ENCODE measurements around the gene TLR1.

The TLR1 gene

GRCh38 chr4:38762560-38762959, 42.0 kb downstream of the TLR1 start:
- Histone ChIP-seq H3K4me3 (ENCODE audit: low read depth, low read length, poor library complexity, severe bottlenecking) (peak overlapping the region; percentile 50), H3K9me3 (ENCODE audit: low read length) (peaks cover 5% of the 10 kb centered on the region; the same call in 1 of the 2 replicates), H3K27ac (ENCODE audit: low read depth, low read length, poor library complexity, severe bottlenecking) (peak overlapping the region; percentile 100)

DNA sequence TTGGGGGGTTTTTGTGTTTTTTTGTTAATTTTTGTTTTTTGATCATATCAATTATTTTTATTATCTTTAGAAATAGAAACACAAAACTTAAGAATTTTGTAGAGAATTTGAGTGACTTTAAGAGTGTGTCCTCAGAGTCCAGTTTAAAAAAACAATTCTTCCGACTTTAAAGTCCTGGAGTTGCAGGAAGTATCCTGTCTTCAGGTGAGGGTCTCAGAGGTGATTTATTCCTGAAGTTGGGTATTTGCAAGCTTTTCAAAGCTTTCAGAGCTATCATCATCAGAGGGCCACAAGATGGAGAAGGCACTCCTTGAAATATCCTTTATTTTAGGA, 44.8 kb downstream of the TLR1 start:
- Histone ChIP-seq H3K9ac (ENCODE audit: low read length) (peak overlapping the region; percentile 67), H3K9me2 (ENCODE audit: low read depth, low read length) (no peaks in the 10 kb centered on the region), H3K9me3 (ENCODE audit: low read length) (no peaks in the 10 kb centered on the region), H3K4me1 (ENCODE audit: insufficient read depth, low read length, severe bottlenecking) (peaks cover 73% of the 10 kb centered on the region), H3K36me3 (ENCODE audit: insufficient read depth, low read length) (peaks cover 3% of the 10 kb centered on the region; the same call in 1 of the 2 replicates), H4K20me1 (ENCODE audit: insufficient read depth, low read length) (no peaks in the 10 kb centered on the region), H3K79me2 (ENCODE audit: insufficient read depth, low read length) (no peaks in the 10 kb centered on the region), H3K4me2 (ENCODE audit: low read length) (peak overlapping the region; percentile 78), H2AFZ (ENCODE audit: low read length) (no peak overlapping the region), H3K27me3 (ENCODE audit: insufficient read depth, low read length) (no peaks in the 10 kb centered on the region), H3K27ac (ENCODE audit: low read depth, low read length, poor library complexity, severe bottlenecking) (peak overlapping the region; percentile 100), H3K4me3 (ENCODE audit: low read depth, low read length, poor library complexity, severe bottlenecking) (no peak overlapping the region), H3F3A (ENCODE audit: insufficient read depth, low read length) (peaks cover 4% of the 10 kb centered on the region; the same call in 1 of the 2 replicates)
- TF ChIP-seq, protein P1, sequence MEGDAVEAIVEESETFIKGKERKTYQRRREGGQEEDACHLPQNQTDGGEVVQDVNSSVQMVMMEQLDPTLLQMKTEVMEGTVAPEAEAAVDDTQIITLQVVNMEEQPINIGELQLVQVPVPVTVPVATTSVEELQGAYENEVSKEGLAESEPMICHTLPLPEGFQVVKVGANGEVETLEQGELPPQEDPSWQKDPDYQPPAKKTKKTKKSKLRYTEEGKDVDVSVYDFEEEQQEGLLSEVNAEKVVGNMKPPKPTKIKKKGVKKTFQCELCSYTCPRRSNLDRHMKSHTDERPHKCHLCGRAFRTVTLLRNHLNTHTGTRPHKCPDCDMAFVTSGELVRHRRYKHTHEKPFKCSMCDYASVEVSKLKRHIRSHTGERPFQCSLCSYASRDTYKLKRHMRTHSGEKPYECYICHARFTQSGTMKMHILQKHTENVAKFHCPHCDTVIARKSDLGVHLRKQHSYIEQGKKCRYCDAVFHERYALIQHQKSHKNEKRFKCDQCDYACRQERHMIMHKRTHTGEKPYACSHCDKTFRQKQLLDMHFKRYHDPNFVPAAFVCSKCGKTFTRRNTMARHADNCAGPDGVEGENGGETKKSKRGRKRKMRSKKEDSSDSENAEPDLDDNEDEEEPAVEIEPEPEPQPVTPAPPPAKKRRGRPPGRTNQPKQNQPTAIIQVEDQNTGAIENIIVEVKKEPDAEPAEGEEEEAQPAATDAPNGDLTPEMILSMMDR (IDR thresholded peaks at IDR 0.05; ENCODE audit: low read length), result no peak
- TF ChIP-seq EZH2 (IDR thresholded peaks at IDR 0.05; ENCODE audit: borderline replicate concordance, low read length), result no peak

More at GRCh38 chr4:38762560-38762959, 42.0 kb downstream of the TLR1 start:
- H3K79me2 ChIP-seq (ENCODE audit: insufficient read depth, low read length), result no peaks in the 10 kb centered on the region
- H3K36me3 ChIP-seq (ENCODE audit: insufficient read depth, low read length), result peaks cover 26% of the 10 kb centered on the region
- peak overlapping the region; percentile 78 for H3K4me2 ChIP-seq (ENCODE audit: low read length)
- H3K9ac ChIP-seq (ENCODE audit: low read length), result peak overlapping the region; percentile 94
- H2AFZ ChIP-seq (ENCODE audit: low read length), result no peak overlapping the region
- H4K20me1 ChIP-seq (ENCODE audit: insufficient read depth, low read length), result no peaks in the 10 kb centered on the region
- TF ChIP-seq, protein P1 (IDR thresholded peaks at IDR 0.05; ENCODE audit: low read length), result no peak
- no peak for TF ChIP-seq EZH2 (IDR thresholded peaks at IDR 0.05; ENCODE audit: borderline replicate concordance, low read length)
- H3F3A ChIP-seq (ENCODE audit: insufficient read depth, low read length), result peaks cover 4% of the 10 kb centered on the region; the same call in 1 of the 2 replicates
- no peaks in the 10 kb centered on the region for H3K9me2 ChIP-seq (ENCODE audit: low read depth, low read length)
- no peaks in the 10 kb centered on the region for H3K27me3 ChIP-seq (ENCODE audit: insufficient read depth, low read length)
- peaks cover 67% of the 10 kb centered on the region for H3K4me1 ChIP-seq (ENCODE audit: insufficient read depth, low read length, severe bottlenecking)

DNA sequence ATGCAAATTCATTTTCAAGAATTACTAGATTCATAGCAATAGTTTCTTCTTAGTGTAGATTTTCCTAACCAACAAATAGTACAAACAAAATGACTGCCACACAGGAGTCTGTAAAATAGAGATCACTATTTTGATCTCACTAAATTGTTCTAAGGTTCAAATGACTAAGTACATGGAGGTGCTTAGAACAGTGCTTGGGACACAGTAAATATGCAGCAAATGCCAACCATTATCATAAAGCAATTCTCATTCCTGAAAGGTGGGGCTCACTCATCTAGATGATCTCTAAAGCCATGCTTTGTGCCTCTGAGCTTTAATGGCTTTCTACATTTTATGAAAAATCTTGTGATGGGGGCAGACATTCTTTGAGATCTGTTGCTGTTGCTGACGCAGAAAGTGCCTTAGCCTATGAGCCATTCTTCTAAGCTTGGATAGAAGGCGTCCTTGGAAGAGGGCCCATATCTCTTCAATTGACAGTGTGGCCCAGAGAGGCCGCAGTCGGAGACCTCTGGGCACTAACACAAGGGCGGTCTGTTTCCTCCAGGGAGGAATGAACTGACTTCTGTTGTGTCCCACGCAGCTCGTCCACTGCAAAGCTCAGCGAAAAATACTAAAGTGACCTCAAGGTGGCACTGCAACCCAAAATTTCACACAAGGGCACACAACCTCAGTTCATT, 45.3 kb downstream of the TLR1 start:
- Histone ChIP-seq H3K4me3 (ENCODE audit: low read depth, low read length, poor library complexity, severe bottlenecking) (peak overlapping the region; percentile 19), H3K4me2 (ENCODE audit: low read length) (peak overlapping the region; percentile 78), H3K4me1 (ENCODE audit: insufficient read depth, low read length, severe bottlenecking) (peaks cover 73% of the 10 kb centered on the region), H4K20me1 (ENCODE audit: insufficient read depth, low read length) (no peaks in the 10 kb centered on the region), H3K79me2 (ENCODE audit: insufficient read depth, low read length) (no peaks in the 10 kb centered on the region), H2AFZ (ENCODE audit: low read length) (no peak overlapping the region), H3K27ac (ENCODE audit: low read depth, low read length, poor library complexity, severe bottlenecking) (peak overlapping the region; percentile 100), H3K36me3 (ENCODE audit: insufficient read depth, low read length) (peaks cover 3% of the 10 kb centered on the region; the same call in 1 of the 2 replicates), H3K9me3 (ENCODE audit: low read length) (no peaks in the 10 kb centered on the region), H3F3A (ENCODE audit: insufficient read depth, low read length) (peaks cover 4% of the 10 kb centered on the region; the same call in 1 of the 2 replicates), H3K27me3 (ENCODE audit: insufficient read depth, low read length) (no peaks in the 10 kb centered on the region), H3K9me2 (ENCODE audit: low read depth, low read length) (no peaks in the 10 kb centered on the region), H3K9ac (ENCODE audit: low read length) (peak overlapping the region; percentile 67)
- TF ChIP-seq EZH2 (IDR thresholded peaks at IDR 0.05; ENCODE audit: borderline replicate concordance, low read length), result no peak
- TF ChIP-seq, protein P1 (IDR thresholded peaks at IDR 0.05; ENCODE audit: low read length), result peak; percentile 80

Measured in OCI-LY1 (cell line).